Right atrium auricular region (tissue), 2 donors: Measurements from ENCODE around the gene TAGLN2. TPM values are rescaled to one million over a fixed set of nuclear protein-coding genes. Genes with fewer than 3 reads are reported as not detected.

Source experiments
- DNase-seq: peaks from one replicate; pipeline ENCODE4 v3.0.0-alpha.2; 2019; ENCODE audit warnings: low spot score
- H3K27ac ChIP-seq, 2 donors: fragments of 200-600 bp; sonication (generic); 1 replicate in 1 of 2; 2 replicates in 1 of 2; pipeline ENCODE4 v1.5.1; 2016 to 2019
- H3K27me3 ChIP-seq, 2 donors: fragments of 200-600 bp; sonication (generic); one replicate each; pipeline versions ENCODE4 v1.5.1 to v1.6.0; 2017 to 2019
- H3K36me3 ChIP-seq: fragments of 200-600 bp; sonication (generic); one replicate; pipeline ENCODE4 v1.5.1; 2016
- H3K4me1 ChIP-seq, 2 donors: fragments of 200-600 bp; sonication (generic); one replicate each; pipeline versions ENCODE4 v1.5.1 to v1.6.0; 2017 to 2019
- H3K4me3 ChIP-seq, 2 donors: fragments of 200-600 bp; sonication (generic); 1 replicate in 1 of 2; 2 replicates in 1 of 2; pipeline ENCODE4 v1.5.1; 2017 to 2019; ENCODE audit warnings: mild to moderate bottlenecking in 1 of 2, moderate library complexity in 1 of 2
- H3K9me3 ChIP-seq, 2 donors: fragments of 200-600 bp; sonication (generic); one replicate each; pipeline ENCODE4 v1.5.1; 2019
- CTCF ChIP-seq, 2 donors: fragments of 200-600 bp; sonication (generic); IDR thresholded peaks; one replicate each; pipeline ENCODE4 v1.5.1; 2019; ENCODE audit warnings: antibody characterized with exemption in 2 of 2
- total RNA-seq, 2 donors: library from RNA; depleted of rRNA; stranded (reverse); fragments of >200 nt; gene quantifications; one replicate each; pipeline ENCODE4 v1.1.0, GENCODE V29; 2016

The TAGLN2 gene
- total RNA-seq, 2 donors from 2014 or later: 124 to 235 TPM

DNA sequence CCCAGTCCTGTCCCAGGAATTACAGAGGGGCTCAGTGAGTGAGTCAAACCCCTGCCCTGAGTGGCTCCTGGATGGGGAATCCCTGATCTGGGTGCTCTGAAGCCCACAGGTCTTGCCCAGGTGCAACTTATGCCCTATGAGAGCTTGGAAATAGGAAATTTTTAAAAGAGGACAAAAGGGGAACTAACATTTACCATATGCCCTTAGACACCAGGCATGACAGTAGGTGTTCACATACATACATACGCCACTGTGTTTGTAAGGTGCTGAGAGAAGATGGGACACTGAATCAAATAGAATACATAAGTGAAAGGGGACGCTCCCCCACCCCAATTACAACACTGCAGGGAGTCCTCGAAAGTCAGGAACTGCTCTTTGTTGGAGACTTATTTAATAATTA, 26.8 kb downstream of the TAGLN2 start:
- H3K4me1 ChIP-seq: peaks cover 0 to 19% of the 10 kb centered on the region in 2 donors
- no peak for TF ChIP-seq CTCF (IDR thresholded peaks at IDR 0.05)
- no peak for DNase-seq
- no peak overlapping the region for H3K4me3 ChIP-seq
- H3K27me3 ChIP-seq: no peaks in the 10 kb centered on the region
- H3K27ac ChIP-seq: no peak overlapping the region
- no peaks in the 10 kb centered on the region for H3K36me3 ChIP-seq
- H3K9me3 ChIP-seq: no peaks in the 10 kb centered on the region

DNA sequence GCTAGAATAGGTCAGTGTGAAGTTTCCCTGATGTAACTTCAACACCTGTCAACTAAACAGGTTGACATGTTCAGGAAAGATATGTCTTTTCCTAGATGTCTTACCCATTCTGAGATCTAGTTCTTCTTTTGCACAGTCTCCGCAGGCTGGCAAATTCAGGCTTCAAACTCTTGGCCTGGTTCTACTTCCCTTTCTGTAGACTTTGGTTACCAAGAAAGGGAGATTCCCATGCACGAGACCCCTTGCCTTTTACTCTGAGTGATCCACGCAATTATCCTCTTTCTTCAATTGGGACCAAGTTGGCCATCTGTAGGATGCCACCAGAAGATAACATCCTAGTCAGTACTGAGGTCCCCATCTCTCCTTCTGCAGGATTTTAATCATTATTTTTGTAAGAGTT, 27.3 kb downstream of the TAGLN2 start:
- H3K4me1 ChIP-seq: peaks cover 0 to 19% of the 10 kb centered on the region in 2 donors
- H3K9me3 ChIP-seq: no peaks in the 10 kb centered on the region
- no peak for DNase-seq
- no peaks in the 10 kb centered on the region for H3K27me3 ChIP-seq
- TF ChIP-seq CTCF (IDR thresholded peaks at IDR 0.05): no peak
- H3K4me3 ChIP-seq: no peak overlapping the region
- H3K36me3 ChIP-seq: no peaks in the 10 kb centered on the region
- H3K27ac ChIP-seq: no peak overlapping the region

GRCh38 chr1:159896546-159896930, 28.8 kb downstream of the TAGLN2 start:
- no peaks in the 10 kb centered on the region for H3K27me3 ChIP-seq
- no peak overlapping the region for H3K4me3 ChIP-seq
- DNase-seq: no peak
- H3K27ac ChIP-seq: peak overlapping the region in 1 of 2 donors; percentile 1
- no peak for TF ChIP-seq CTCF (IDR thresholded peaks at IDR 0.05)
- peaks cover 0 to 22% of the 10 kb centered on the region in 2 donors for H3K4me1 ChIP-seq
- no peaks in the 10 kb centered on the region for H3K36me3 ChIP-seq
- H3K9me3 ChIP-seq: no peaks in the 10 kb centered on the region

- DNase-seq: no peak
- peaks cover 0 to 21% of the 10 kb centered on the region in 2 donors for H3K4me1 ChIP-seq
Measured at GRCh38 chr1:159895836-159896545, 29.3 kb downstream of the TAGLN2 start.

DNA sequence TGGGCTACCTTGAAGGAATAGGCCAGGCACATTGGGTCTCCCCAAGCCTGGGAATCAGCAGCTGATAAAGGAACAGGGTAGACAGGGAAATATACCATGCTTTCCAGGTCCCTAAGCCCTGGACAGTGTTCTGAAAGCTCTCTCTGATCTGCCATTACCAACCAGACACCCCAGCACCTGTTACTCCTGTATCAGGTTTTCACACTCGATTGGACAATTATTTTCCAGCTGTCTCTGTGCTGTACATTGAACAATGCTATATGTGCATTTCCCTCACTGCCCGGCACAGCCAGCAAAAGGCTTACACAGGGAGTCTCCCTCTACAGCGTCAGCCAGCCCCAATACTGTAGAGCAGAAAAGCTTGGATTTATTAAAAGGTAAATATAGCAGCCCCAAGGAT, 30.0 kb downstream of the TAGLN2 start:
- Histone ChIP-seq H3K36me3 (no peaks in the 10 kb centered on the region), H3K4me1 (peaks cover 0 to 18% of the 10 kb centered on the region in 2 donors), H3K27ac (no peak overlapping the region), H3K4me3 (no peak overlapping the region), H3K27me3 (no peaks in the 10 kb centered on the region), H3K9me3 (no peaks in the 10 kb centered on the region)
- TF ChIP-seq CTCF (IDR thresholded peaks at IDR 0.05): no peak
- no peak for DNase-seq

More at GRCh38 chr1:159895836-159896545, 29.3 kb downstream of the TAGLN2 start:
- TF ChIP-seq CTCF (IDR thresholded peaks at IDR 0.05): no peak
- no peaks in the 10 kb centered on the region for H3K36me3 ChIP-seq
- H3K27ac ChIP-seq: peak overlapping the region in 1 of 2 donors; percentile 1
- H3K27me3 ChIP-seq: no peaks in the 10 kb centered on the region
- H3K9me3 ChIP-seq: no peaks in the 10 kb centered on the region
- no peak overlapping the region for H3K4me3 ChIP-seq

GRCh38 chr1:159892944-159893343, 32.4 kb downstream of the TAGLN2 start:
- no peak for DNase-seq
- peaks cover 0 to 22% of the 10 kb centered on the region in 2 donors for H3K4me1 ChIP-seq
- H3K36me3 ChIP-seq: no peaks in the 10 kb centered on the region
- H3K27ac ChIP-seq: no peak overlapping the region
- H3K4me3 ChIP-seq: no peak overlapping the region
- no peaks in the 10 kb centered on the region for H3K27me3 ChIP-seq
- no peak for TF ChIP-seq CTCF (IDR thresholded peaks at IDR 0.05)
- H3K9me3 ChIP-seq: no peaks in the 10 kb centered on the region
